GM19238 (cell line): ENCODE measurements around the gene SND1.
"Not testable (repeated sequence)": the region's sequence is repeated elsewhere in the genome, so short reads cannot be mapped to it uniquely, and the experiment has no call there.

ENCODE experiments used
- DNase-seq: peaks from one replicate; pipeline ENCODE4 v3.0.0; 2011; ENCODE audit warnings: low spot score; ENCODE audit not compliant: insufficient read length

SND1 gene

GRCh38 chr7:127652333-127653248, 597 bp downstream of the SND1 start:
- no peak for DNase-seq

GRCh38 chr7:127653396-127653795, 1.4 kb downstream of the SND1 start:
- DNase-seq, result no peak

- no peak for DNase-seq
Measured at GRCh38 chr7:127654404-127655394, 2.7 kb downstream of the SND1 start.

- DNase-seq, result no peak
Measured at GRCh38 chr7:127655720-127656119, 3.7 kb downstream of the SND1 start.

GRCh38 chr7:127657500-127657899, 5.5 kb downstream of the SND1 start:
- DNase-seq, result no peak

GRCh38 chr7:127658970-127659630, 7.1 kb downstream of the SND1 start:
- no peak for DNase-seq

GRCh38 chr7:127665922-127666321, 13.9 kb downstream of the SND1 start:
- DNase-seq, result no peak

- no peak for DNase-seq
Measured at GRCh38 chr7:127666602-127667001, 14.6 kb downstream of the SND1 start.

GRCh38 chr7:127667017-127667670, 15.2 kb downstream of the SND1 start:
- DNase-seq, result no peak

- no peak for DNase-seq
Measured at GRCh38 chr7:127667759-127668530, 16.0 kb downstream of the SND1 start.

GRCh38 chr7:127671341-127671740, 19.3 kb downstream of the SND1 start:
- DNase-seq, result no peak

- DNase-seq, result no peak
Measured at GRCh38 chr7:127673902-127674301, 21.9 kb downstream of the SND1 start.

- no peak for DNase-seq
Measured at GRCh38 chr7:127674361-127674760, 22.4 kb downstream of the SND1 start.

- not testable (repeated sequence) for DNase-seq
Measured at GRCh38 chr7:127674923-127675322, 22.9 kb downstream of the SND1 start.

GRCh38 chr7:127675721-127676120, 23.7 kb downstream of the SND1 start:
- DNase-seq, result no peak

- DNase-seq, result no peak
Measured at GRCh38 chr7:127677433-127678230, 25.6 kb downstream of the SND1 start.

GRCh38 chr7:127678337-127678736, 26.3 kb downstream of the SND1 start:
- no peak for DNase-seq

- peak; percentile 25 for DNase-seq
Measured at GRCh38 chr7:127678947-127679346, 27.0 kb downstream of the SND1 start.

- no peak for DNase-seq
Measured at GRCh38 chr7:127680983-127681382, 29.0 kb downstream of the SND1 start.
